HepG2 (cell line): ENCODE results near the gene RILPL1. TPM values are rescaled to one million over a fixed set of nuclear protein-coding genes. Genes with fewer than 3 reads are reported as not detected.
"Not testable (repeated sequence)": the region's sequence is repeated elsewhere in the genome, so short reads cannot be mapped to it uniquely, and the experiment has no call there.

Experiments used
- ATAC-seq: fragments of 200-7000 bp; cut with Tn5 transposase; 3 replicates; pipeline ENCODE4 v1.9.1; 2020; ENCODE audit warnings: mild to moderate bottlenecking, moderate library complexity
- BruUV-seq: library from RNA; stranded (reverse); fragments of 400-500 nt; replicated peaks from 2 replicates; lab custom pipeline; 2021; lab: Mats Ljungman, UMichigan
- CTCF ChIA-PET: fragments of 300-600 bp; formaldehyde crosslinking; extraction: SDS; loops from one replicate; lab custom pipeline; 2021; ENCODE audit warnings: low total read pairs, inconsistent platforms, low intra/inter-chr PET ratio; lab: Yijun Ruan, JAX
- POLR2A ChIA-PET: fragments of 350-600 bp; sonication (Branson Sonifier 250); formaldehyde crosslinking; loops from one replicate; lab custom pipeline; 2020; ENCODE audit warnings: antibody characterized with exemption, inconsistent platforms; lab: Yijun Ruan, JAX
- DNase-seq: peaks from one replicate; pipeline ENCODE4 v3.0.0-alpha.2; 2015; ENCODE audit warnings: low spot score
- FAIRE-seq: peaks from 3 replicates; lab custom pipeline; 2011; peaks lifted over from hg19 to GRCh38; lab: Jason Lieb, UNC
- H2AFZ ChIP-seq: one replicate; pipeline ENCODE4 v1.6.1; 2011; ENCODE audit warnings: low read length, inconsistent platforms
- H3K27ac ChIP-seq: fragments of 300-600 bp; 3 replicates; pipeline ENCODE4 v1.8.0; 2011; ENCODE audit warnings: mixed run types, mild to moderate bottlenecking, mixed read lengths, low read length, inconsistent platforms; ENCODE audit not compliant: insufficient read depth; ENCODE audit errors: extremely low read length
- H3K27me3 ChIP-seq, 2 experiments: fragments of 200-600 bp in 1 of 2; 2 replicates in 1 of 2; 3 replicates in 1 of 2; pipeline versions ENCODE4 v1.6.0 to v1.8.0; 2011; ENCODE audit warnings: low read length in 2 of 2, mild to moderate bottlenecking in 2 of 2, moderate library complexity in 2 of 2, inconsistent platforms in 1 of 2; ENCODE audit not compliant: insufficient read depth in 2 of 2, control insufficient read depth in 1 of 2
- H3K36me3 ChIP-seq, 2 experiments: fragments of 200-600 bp in 1 of 2; replicated peaks in 1 of 2; 2 replicates in 1 of 2; 3 replicates in 1 of 2; pipeline versions ENCODE4 v1.5.1 to v1.8.0; 2011; ENCODE audit warnings: low read length in 2 of 2, inconsistent platforms in 1 of 2; ENCODE audit not compliant: insufficient read depth in 2 of 2, control insufficient read depth in 1 of 2
- H3K4me1 ChIP-seq: 2 replicates; pipeline ENCODE4 v1.5.1; 2012; ENCODE audit warnings: low read length, inconsistent platforms; ENCODE audit not compliant: insufficient read depth
- H3K4me2 ChIP-seq: 2 replicates; pipeline ENCODE4 v1.6.0; 2011; ENCODE audit warnings: low read depth, low read length, inconsistent platforms
- H3K4me3 ChIP-seq, 3 experiments: fragments of 200-600 bp in 1 of 3; sonication (generic), shearing (Covaris generic) in 1 of 3; replicated peaks in 1 of 3; 2 replicates each; pipeline ENCODE4 v1.5.1; 2011 to 2016; ENCODE audit warnings: low read length in 3 of 3, inconsistent platforms in 2 of 3, low read depth in 2 of 3, mild to moderate bottlenecking in 2 of 3, control low read depth in 1 of 3, mixed read lengths in 1 of 3; ENCODE audit not compliant: insufficient read depth in 1 of 3
- H3K79me2 ChIP-seq: one replicate; pipeline ENCODE4 v1.6.1; 2011; ENCODE audit warnings: low read length, inconsistent platforms; ENCODE audit not compliant: insufficient read depth
- H3K9ac ChIP-seq: 2 replicates; pipeline ENCODE4 v1.6.0; 2011; ENCODE audit warnings: mild to moderate bottlenecking, low read depth, low read length, inconsistent platforms; ENCODE audit not compliant: insufficient read depth
- H3K9me3 ChIP-seq: 2 replicates; pipeline ENCODE4 v1.5.1; 2012; ENCODE audit warnings: mild to moderate bottlenecking, low read length
- H4K20me1 ChIP-seq: 2 replicates; pipeline ENCODE4 v1.6.0; 2011; ENCODE audit warnings: inconsistent platforms, mild to moderate bottlenecking, low read length, moderate library complexity; ENCODE audit not compliant: insufficient read depth
- GFI1 ChIP-seq: sonication (generic); formaldehyde crosslinking; IDR thresholded peaks from 2 replicates; pipeline ENCODE4 v1.5.0; 2020; ENCODE audit warnings: missing genetic modification reagents, mild to moderate bottlenecking, borderline replicate concordance
- HOXA9 ChIP-seq: sonication (generic); formaldehyde crosslinking; IDR thresholded peaks from 2 replicates; pipeline ENCODE4 v1.8.1; 2022; ENCODE audit warnings: missing genetic modification reagents, mild to moderate bottlenecking, moderate library complexity, borderline replicate concordance
- NCOA1 ChIP-seq: sonication (generic); formaldehyde crosslinking; IDR thresholded peaks from 2 replicates; pipeline ENCODE4 v1.9.0; 2021; ENCODE audit warnings: missing genetic modification reagents
- SP140L ChIP-seq: sonication (generic); formaldehyde crosslinking; IDR thresholded peaks from 2 replicates; pipeline ENCODE4 v1.4.0; 2020; ENCODE audit warnings: missing genetic modification reagents, borderline replicate concordance
- TARDBP ChIP-seq: sonication (generic); formaldehyde crosslinking; IDR thresholded peaks from 2 replicates; pipeline ENCODE4 v1.8.0; 2022; ENCODE audit warnings: mild to moderate bottlenecking, missing genetic modification reagents
- ZMYM4 ChIP-seq: sonication (generic); formaldehyde crosslinking; IDR thresholded peaks from 2 replicates; pipeline ENCODE4 v1.8.1; 2023; ENCODE audit warnings: mild to moderate bottlenecking, missing genetic modification reagents
- ZNF143 ChIP-seq: sonication (generic); formaldehyde crosslinking; IDR thresholded peaks from 2 replicates; pipeline ENCODE4 v1.4.0; 2020; ENCODE audit warnings: missing genetic modification reagents
- ZNF510 ChIP-seq: sonication (generic); formaldehyde crosslinking; IDR thresholded peaks from 2 replicates; pipeline ENCODE4 v1.4.0; 2020; ENCODE audit warnings: low read depth, mild to moderate bottlenecking, missing genetic modification reagents
- ZNF672 ChIP-seq: sonication (generic); formaldehyde crosslinking; IDR thresholded peaks from 2 replicates; pipeline ENCODE4 v1.8.1; 2022; ENCODE audit warnings: missing genetic modification reagents
- ZNF737 ChIP-seq: sonication (generic); formaldehyde crosslinking; IDR thresholded peaks from 2 replicates; pipeline ENCODE4 v1.5.0; 2020; ENCODE audit warnings: missing genetic modification reagents, mild to moderate bottlenecking, borderline replicate concordance
- ZZZ3 ChIP-seq: sonication (generic); formaldehyde crosslinking; IDR thresholded peaks from 2 replicates; pipeline ENCODE4 v1.4.0; 2020; ENCODE audit warnings: missing genetic modification reagents, mild to moderate bottlenecking, borderline replicate concordance
- WGBS: methylation state at CpG from one replicate; pipeline ENCODE4 v1.1.6; 2017; ENCODE audit warnings: low lambda C conversion rate; 5-methylcytosine and 5-hydroxymethylcytosine counted together
- in situ Hi-C: cut with HindIII; loops from 2 replicates; pipeline ENCODE4 v1.10.0; 2017; ENCODE audit warnings: low pct_unique_long_range_greater_than_20kb; ENCODE audit not compliant: extremely low pct_ligation_motif_present
- intact Hi-C: fragments of 100-400 bp; cut with micrococcal nuclease; formaldehyde crosslinking; loops from one replicate; pipeline ENCODE4 v1.10.0; 2022; ENCODE audit not compliant: unreplicated experiment
- polyA plus RNA-seq, 8 experiments: library from polyadenylated mRNA; depleted of rRNA in 3 of 8; stranded (reverse) in 7 of 8; unstranded in 1 of 8; fragments of >200 nt; fragmentation: Illumina TruSeq in 4 of 8; extraction: Trizol in 4 of 8; gene quantifications; 2 replicates each; pipeline versions ENCODE4 v1.2.1 to v1.2.3, GENCODE V29; 2011 to 2016; ENCODE audit warnings: low read depth in 4 of 8, missing spikeins in 1 of 8, mixed read lengths in 1 of 8; ENCODE audit not compliant: insufficient read depth in 1 of 8
- total RNA-seq, 5 experiments: library from RNA; depleted of rRNA; stranded (reverse); fragments of >200 nt; fragmentation: Illumina TruSeq; extraction: Trizol; gene quantifications; 2 replicates each; pipeline ENCODE4 v1.2.3, GENCODE V29; 2016; ENCODE audit warnings: low read depth in 1 of 5
- TF ChIP-seq, protein P1 (sequence below): IDR thresholded peaks from 2 replicates; pipeline ENCODE4 v1.6.1; 2016; ENCODE audit warnings: low read depth, control low read depth
- TF ChIP-seq, protein P2 (sequence below): sonication (generic); formaldehyde crosslinking; IDR thresholded peaks from 2 replicates; pipeline ENCODE4 v1.4.0; 2020; ENCODE audit warnings: missing genetic modification reagents, low read depth, mild to moderate bottlenecking, borderline replicate concordance
- TF ChIP-seq, protein P3 (sequence below): sonication (generic); formaldehyde crosslinking; IDR thresholded peaks from 2 replicates; pipeline ENCODE4 v1.8.0; 2023; ENCODE audit warnings: mild to moderate bottlenecking, missing genetic modification reagents

RILPL1 gene
- total and polyA plus RNA-seq, 2 of the 13 experiments (the other 11 are each of a cell fraction or from before 2014, with no cell fraction given): 5.8 to 28.4 TPM

DNA sequence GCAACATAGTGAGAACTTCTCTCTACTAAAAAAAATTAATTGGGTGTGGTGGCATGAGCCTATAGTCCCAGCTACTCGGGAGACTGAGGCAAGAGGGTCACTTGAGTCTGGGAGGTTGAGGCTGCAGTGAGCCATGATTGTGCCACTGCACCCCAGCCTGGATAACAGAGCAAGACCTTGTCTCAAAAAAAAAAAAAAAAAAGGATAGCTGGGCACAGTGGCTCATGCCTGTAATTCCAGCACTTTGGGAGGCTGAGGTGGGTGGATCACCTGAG lies 81.3 kb downstream of the RILPL1 start:
- H3K79me2 ChIP-seq, DNase-seq, H3K27me3 ChIP-seq, H2AFZ ChIP-seq, H3K36me3 ChIP-seq, BruUV-seq, H3K4me3 ChIP-seq, H4K20me1 ChIP-seq, H3K9me3 ChIP-seq, FAIRE-seq, in situ Hi-C loops, POLR2A ChIA-PET, ATAC-seq, intact Hi-C loops, CTCF ChIA-PET: not testable (repeated sequence)
- peaks cover 45% of the 10 kb centered on the region for H3K4me1 ChIP-seq
- H3K27ac ChIP-seq: peak overlapping the region; percentile 40
- TF ChIP-seq GFI1: 0 out of 2 replicates have a peak, but pooled peaks have one; percentile 20
- 0 out of 2 replicates have a peak overlapping the region, but pooled peaks have one; percentile 8 for H3K9ac ChIP-seq
- H3K4me2 ChIP-seq: peak overlapping the region; percentile 12; the same call in 1 of the 2 replicates
- 45% methylated on average over 1 of the region's 1 CpG for WGBS

DNA sequence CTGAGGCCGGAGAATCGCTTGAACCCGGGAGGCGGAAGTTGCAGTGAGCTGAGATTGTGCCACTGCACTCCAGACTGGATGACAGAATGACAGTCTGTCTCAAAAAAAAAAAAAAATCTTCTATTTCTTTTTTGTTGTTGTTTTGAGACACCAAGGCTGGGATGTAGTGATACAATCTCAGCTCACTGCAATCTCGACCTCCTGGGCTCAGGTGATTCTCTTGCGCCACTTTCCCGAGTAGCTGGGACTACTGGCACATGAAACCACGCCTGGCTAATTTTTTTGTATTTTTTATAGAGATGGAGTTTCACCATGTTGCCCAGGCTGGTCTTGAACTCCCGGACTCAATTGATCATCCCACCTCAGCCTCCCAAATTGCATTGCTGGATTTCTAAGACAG lies 82.9 kb downstream of the RILPL1 start:
- in situ Hi-C loops: no loop called here

More for the DNA sequence above, 82.9 kb downstream of the RILPL1 start:
- TF ChIP-seq ZNF143 (CRISPR knock-in tag): no peak
- TF ChIP-seq, protein P1, sequence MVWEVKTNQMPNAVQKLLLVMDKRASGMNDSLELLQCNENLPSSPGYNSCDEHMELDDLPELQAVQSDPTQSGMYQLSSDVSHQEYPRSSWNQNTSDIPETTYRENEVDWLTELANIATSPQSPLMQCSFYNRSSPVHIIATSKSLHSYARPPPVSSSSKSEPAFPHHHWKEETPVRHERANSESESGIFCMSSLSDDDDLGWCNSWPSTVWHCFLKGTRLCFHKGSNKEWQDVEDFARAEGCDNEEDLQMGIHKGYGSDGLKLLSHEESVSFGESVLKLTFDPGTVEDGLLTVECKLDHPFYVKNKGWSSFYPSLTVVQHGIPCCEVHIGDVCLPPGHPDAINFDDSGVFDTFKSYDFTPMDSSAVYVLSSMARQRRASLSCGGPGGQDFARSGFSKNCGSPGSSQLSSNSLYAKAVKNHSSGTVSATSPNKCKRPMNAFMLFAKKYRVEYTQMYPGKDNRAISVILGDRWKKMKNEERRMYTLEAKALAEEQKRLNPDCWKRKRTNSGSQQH (CRISPR knock-in tag): no peak
- TF ChIP-seq TARDBP: no peak
- no peak for TF ChIP-seq ZNF672 (CRISPR knock-in tag)
- no peak for TF ChIP-seq SP140L (CRISPR knock-in tag)
- TF ChIP-seq ZNF737 (CRISPR knock-in tag): no peak
- TF ChIP-seq ZZZ3: no peak
- TF ChIP-seq, protein P2, sequence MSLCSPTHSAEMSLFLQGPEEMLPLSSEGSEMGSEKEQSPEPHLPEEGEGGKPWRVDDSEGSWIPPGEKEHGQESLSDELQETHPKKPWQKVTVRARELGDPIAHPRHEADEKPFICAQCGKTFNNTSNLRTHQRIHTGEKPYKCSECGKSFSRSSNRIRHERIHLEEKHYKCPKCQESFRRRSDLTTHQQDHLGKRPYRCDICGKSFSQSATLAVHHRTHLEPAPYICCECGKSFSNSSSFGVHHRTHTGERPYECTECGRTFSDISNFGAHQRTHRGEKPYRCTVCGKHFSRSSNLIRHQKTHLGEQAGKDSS (CRISPR knock-in tag): no peak
- TF ChIP-seq ZMYM4 (CRISPR knock-in tag): no peak
- TF ChIP-seq NCOA1 (CRISPR knock-in tag): no peak
- no peak for TF ChIP-seq HOXA9 (CRISPR knock-in tag)
- no peak for TF ChIP-seq ZNF510 (CRISPR knock-in tag)
- TF ChIP-seq, protein P3, sequence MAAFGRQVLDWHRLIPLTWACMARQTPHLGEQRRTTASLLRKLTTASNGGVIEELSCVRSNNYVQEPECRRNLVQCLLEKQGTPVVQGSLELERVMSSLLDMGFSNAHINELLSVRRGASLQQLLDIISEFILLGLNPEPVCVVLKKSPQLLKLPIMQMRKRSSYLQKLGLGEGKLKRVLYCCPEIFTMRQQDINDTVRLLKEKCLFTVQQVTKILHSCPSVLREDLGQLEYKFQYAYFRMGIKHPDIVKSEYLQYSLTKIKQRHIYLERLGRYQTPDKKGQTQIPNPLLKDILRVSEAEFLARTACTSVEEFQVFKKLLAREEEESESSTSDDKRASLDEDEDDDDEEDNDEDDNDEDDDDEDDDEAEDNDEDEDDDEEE (CRISPR knock-in tag): no peak
- TF ChIP-seq, all 625 proteins: peak for 0
- ATAC-seq (no peak), DNase-seq (no peak), FAIRE-seq (no peak)
- no peak overlapping the region for H3K27ac ChIP-seq
- no peaks in the 10 kb centered on the region for H4K20me1 ChIP-seq
- ChIA-PET CTCF (no interaction called here), POLR2A (no interaction called here)
- H3K4me1 ChIP-seq: peaks cover 58% of the 10 kb centered on the region
- H2AFZ ChIP-seq: no peak overlapping the region
- no peaks in the 10 kb centered on the region for H3K79me2 ChIP-seq
- no peak overlapping the region for H3K4me2 ChIP-seq
- no peaks in the 10 kb centered on the region for H3K27me3 ChIP-seq
- no TSS peak for BruUV-seq
- intact Hi-C loops: no loop called here
- no peaks in the 10 kb centered on the region for H3K9me3 ChIP-seq
- no peak overlapping the region for H3K4me3 ChIP-seq
- no peaks in the 10 kb centered on the region for H3K36me3 ChIP-seq
- no peak overlapping the region for H3K9ac ChIP-seq
- WGBS: 79% methylated on average over 9 of the region's 9 CpGs
